Nephron progenitor cell (in vitro differentiated cells): Measurements from ENCODE around the gene ADH1A.

Source experiments
- DNase-seq: peaks from one replicate; pipeline ENCODE4 v3.0.0; 2021
- H3K27ac Mint-ChIP-seq: 2 replicates; pipeline ENCODE4 v1.8.0; 2021; ENCODE audit warnings: mild to moderate bottlenecking, moderate library complexity, mixed read lengths
- H3K27me3 Mint-ChIP-seq: 2 replicates; pipeline ENCODE4 v1.8.0; 2021; ENCODE audit warnings: mild to moderate bottlenecking, low read depth, mixed read lengths; ENCODE audit not compliant: poor library complexity
- H3K36me3 Mint-ChIP-seq: 2 replicates; pipeline ENCODE4 v1.8.0; 2021; ENCODE audit warnings: low read depth, mixed read lengths
- H3K4me1 Mint-ChIP-seq: 2 replicates; pipeline ENCODE4 v1.8.0; 2021; ENCODE audit warnings: mixed read lengths
- H3K4me3 Mint-ChIP-seq: 2 replicates; pipeline ENCODE4 v1.8.0; 2021; ENCODE audit warnings: mild to moderate bottlenecking, moderate library complexity, mixed read lengths
- H3K9me3 Mint-ChIP-seq: 2 replicates; pipeline ENCODE4 v1.8.0; 2021; ENCODE audit warnings: mild to moderate bottlenecking, moderate library complexity, mixed read lengths
- CTCF ChIP-seq: fragments of 200-600 bp; sonication (generic); IDR thresholded peaks from 2 replicates; pipeline ENCODE4 v1.5.0; 2021; ENCODE audit warnings: antibody characterized with exemption

Gene ADH1A

GRCh38 chr4:99315839-99316238 is 25.1 kb upstream of the ADH1A start:
- H3K4me3 Mint-ChIP-seq: no peak overlapping the region
- H3K27ac Mint-ChIP-seq: no peak overlapping the region
- no peak for DNase-seq
- no peak for TF ChIP-seq CTCF
- no peaks in the 10 kb centered on the region for H3K9me3 Mint-ChIP-seq
- H3K4me1 Mint-ChIP-seq: no peaks in the 10 kb centered on the region
- no peaks in the 10 kb centered on the region for H3K27me3 Mint-ChIP-seq
- H3K36me3 Mint-ChIP-seq: no peaks in the 10 kb centered on the region

GRCh38 chr4:99314211-99314610 is 23.4 kb upstream of the ADH1A start:
- Mint-ChIP-seq H3K4me3 (no peak overlapping the region), H3K36me3 (no peaks in the 10 kb centered on the region)

GRCh38 chr4:99310389-99310788 is 19.6 kb upstream of the ADH1A start:
- no peak for TF ChIP-seq CTCF
- Mint-ChIP-seq H3K4me1 (no peaks in the 10 kb centered on the region), H3K9me3 (no peaks in the 10 kb centered on the region), H3K4me3 (no peak overlapping the region), H3K27ac (no peak overlapping the region), H3K36me3 (no peaks in the 10 kb centered on the region), H3K27me3 (no peaks in the 10 kb centered on the region)
- no peak for DNase-seq

More at GRCh38 chr4:99314211-99314610, 23.4 kb upstream of the ADH1A start:
- no peak overlapping the region for H3K27ac Mint-ChIP-seq
- H3K27me3 Mint-ChIP-seq: no peaks in the 10 kb centered on the region
- TF ChIP-seq CTCF: no peak
- no peaks in the 10 kb centered on the region for H3K4me1 Mint-ChIP-seq
- no peak for DNase-seq
- H3K9me3 Mint-ChIP-seq: no peaks in the 10 kb centered on the region

- H3K4me1 Mint-ChIP-seq: no peaks in the 10 kb centered on the region
- DNase-seq: no peak
- no peak overlapping the region for H3K4me3 Mint-ChIP-seq
- no peaks in the 10 kb centered on the region for H3K36me3 Mint-ChIP-seq
- no peak overlapping the region for H3K27ac Mint-ChIP-seq
- peaks cover 6% of the 10 kb centered on the region for H3K9me3 Mint-ChIP-seq
- no peaks in the 10 kb centered on the region for H3K27me3 Mint-ChIP-seq
- no peak for TF ChIP-seq CTCF
Measured at GRCh38 chr4:99305638-99306400, 15.0 kb upstream of the ADH1A start.

GRCh38 chr4:99301376-99302164 is 10.8 kb upstream of the ADH1A start:
- TF ChIP-seq CTCF: no peak
- no peak overlapping the region for H3K4me3 Mint-ChIP-seq
- peaks cover 26% of the 10 kb centered on the region for H3K9me3 Mint-ChIP-seq
- H3K36me3 Mint-ChIP-seq: no peaks in the 10 kb centered on the region
- H3K27ac Mint-ChIP-seq: no peak overlapping the region
- no peak for DNase-seq
- no peaks in the 10 kb centered on the region for H3K27me3 Mint-ChIP-seq
- H3K4me1 Mint-ChIP-seq: no peaks in the 10 kb centered on the region
